T1000 (cell line): ENCODE results near the gene C14orf119.

ENCODE experiments used
- DNase-seq: peaks from one replicate; lab custom pipeline; 2025; ENCODE audit warnings: mixed read lengths; lab: John Stamatoyannopoulos, UW

Gene C14orf119

GRCh38 chr14:23109769-23110168 is 14.5 kb downstream of the C14orf119 start:
- DNase-seq: no peak

DNA sequence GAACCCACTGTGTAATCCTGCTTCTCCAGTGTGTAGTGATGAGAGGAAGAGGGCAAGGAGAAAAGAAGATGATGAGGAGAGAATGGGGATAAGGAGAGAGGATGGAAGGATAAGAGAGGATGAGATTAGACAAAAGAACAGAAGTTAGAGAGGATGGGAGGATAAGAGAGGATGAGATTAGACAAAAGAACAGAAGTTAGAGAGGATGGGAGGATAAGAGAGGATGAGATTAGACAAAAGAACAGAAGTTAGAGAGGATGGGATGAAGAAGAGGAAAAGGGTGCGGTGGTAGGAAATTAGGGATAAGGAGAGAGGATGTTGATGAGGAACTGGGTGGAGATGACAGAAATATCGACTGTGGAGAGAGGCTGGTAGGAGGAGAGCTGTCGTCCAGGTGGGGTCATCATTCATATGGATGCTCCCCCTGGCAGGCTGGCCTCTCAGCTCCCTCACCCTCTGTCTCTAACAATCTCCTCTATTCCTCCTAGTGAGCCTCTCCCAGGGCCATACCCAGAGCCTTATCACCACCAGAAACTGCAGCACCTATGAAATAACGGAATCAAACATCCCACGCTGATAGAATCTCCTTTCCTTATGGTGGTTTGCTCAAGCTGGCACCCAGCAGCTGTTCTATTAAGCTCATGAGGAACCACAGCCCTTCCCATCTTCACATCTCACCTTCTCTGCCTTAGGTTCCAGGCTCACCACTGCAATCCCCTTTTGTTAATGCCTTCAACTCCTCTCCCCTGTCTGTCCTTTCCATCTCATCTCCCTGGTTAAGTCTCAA is 15.5 kb downstream of the C14orf119 start:
- no peak for DNase-seq

GRCh38 chr14:23112359-23113178 is 17.3 kb downstream of the C14orf119 start:
- no peak for DNase-seq

- DNase-seq: no peak
These were observed 18.3 kb downstream of the C14orf119 start for GRCh38 chr14:23113431-23114119.

GRCh38 chr14:23114120-23114458 is 18.8 kb downstream of the C14orf119 start:
- DNase-seq: no peak

DNA sequence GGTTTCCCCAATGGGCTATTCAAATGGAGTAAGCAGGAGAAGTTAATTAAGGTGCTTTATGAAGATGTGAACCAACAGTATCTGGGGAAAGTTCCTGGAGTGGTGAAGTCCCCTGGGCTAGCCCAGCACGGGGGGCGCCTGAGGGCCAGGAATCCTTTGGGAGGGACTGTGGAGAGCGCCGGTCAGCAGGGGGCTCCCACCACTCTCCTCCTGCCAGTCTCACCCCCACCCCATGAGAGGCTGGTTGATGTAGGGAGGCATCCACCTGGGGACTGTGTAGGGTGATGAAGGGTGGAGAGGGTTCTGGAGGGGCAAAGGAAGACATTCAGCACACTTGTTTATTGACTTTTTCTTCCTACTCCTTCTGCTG is 19.3 kb downstream of the C14orf119 start:
- DNase-seq: no peak

DNA sequence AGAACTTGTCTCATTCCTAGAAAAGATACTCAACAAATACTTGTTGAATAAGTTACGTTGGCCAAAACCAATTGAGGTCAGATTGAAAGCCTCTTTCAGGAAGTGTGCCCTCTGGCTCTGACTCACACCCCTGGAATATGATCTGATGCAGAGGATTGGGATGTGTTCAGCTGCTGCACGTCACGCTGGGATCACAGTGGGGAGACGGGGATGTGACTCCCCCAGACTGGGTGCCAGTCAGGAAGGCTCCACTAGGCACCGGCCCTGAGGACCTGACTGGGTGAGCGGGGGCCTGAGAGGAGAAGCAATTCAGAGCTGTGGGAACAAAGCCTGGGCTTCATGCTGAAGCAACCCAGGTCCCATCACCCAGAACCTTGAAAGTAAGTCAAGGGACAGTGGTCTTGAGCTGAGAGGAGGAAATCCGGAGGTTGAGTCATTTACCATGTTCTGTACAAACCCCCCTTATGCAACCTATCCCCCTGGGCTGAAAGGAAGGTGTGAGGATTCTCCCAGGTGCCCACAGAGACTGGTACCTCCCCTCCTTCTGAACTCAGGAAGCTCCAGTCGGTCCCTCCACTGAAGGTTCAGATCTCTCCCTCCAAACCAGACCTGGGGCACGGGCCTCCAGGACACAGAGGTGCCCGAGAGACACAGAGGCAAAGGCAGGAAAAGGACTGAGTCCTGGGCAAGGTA is 19.9 kb downstream of the C14orf119 start:
- peak; percentile 69 for DNase-seq

DNA sequence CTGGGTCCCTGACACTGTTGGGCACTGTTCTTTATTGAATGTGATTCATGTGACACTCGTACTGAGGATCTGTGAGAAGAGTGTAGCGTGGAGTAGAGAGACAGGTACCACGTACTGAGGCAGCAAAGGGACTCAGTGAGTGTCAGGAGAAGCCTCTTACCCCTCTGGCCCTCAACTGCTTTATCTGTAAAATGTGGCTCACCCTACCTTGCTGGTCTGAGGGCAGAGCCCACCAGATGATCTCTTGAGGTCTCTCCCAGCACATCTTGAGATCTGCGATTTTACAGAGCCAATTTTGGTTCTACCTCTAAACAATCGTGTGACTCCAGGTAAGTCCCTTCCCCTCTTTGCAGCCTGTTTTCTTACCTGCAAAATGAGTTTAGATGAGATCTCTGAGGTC is 20.6 kb downstream of the C14orf119 start:
- DNase-seq: no peak

- no peak for DNase-seq
These were observed 22.2 kb downstream of the C14orf119 start for GRCh38 chr14:23117371-23118020.

- DNase-seq: no peak
These were observed 23.4 kb downstream of the C14orf119 start, which contains the start of gene CEBPE for GRCh38 chr14:23118506-23119362. Gene CEBPE, minus strand, starts transcription at chr14:23119255. Its CDS starts 164 bp downstream, at chr14:23119091.

DNA sequence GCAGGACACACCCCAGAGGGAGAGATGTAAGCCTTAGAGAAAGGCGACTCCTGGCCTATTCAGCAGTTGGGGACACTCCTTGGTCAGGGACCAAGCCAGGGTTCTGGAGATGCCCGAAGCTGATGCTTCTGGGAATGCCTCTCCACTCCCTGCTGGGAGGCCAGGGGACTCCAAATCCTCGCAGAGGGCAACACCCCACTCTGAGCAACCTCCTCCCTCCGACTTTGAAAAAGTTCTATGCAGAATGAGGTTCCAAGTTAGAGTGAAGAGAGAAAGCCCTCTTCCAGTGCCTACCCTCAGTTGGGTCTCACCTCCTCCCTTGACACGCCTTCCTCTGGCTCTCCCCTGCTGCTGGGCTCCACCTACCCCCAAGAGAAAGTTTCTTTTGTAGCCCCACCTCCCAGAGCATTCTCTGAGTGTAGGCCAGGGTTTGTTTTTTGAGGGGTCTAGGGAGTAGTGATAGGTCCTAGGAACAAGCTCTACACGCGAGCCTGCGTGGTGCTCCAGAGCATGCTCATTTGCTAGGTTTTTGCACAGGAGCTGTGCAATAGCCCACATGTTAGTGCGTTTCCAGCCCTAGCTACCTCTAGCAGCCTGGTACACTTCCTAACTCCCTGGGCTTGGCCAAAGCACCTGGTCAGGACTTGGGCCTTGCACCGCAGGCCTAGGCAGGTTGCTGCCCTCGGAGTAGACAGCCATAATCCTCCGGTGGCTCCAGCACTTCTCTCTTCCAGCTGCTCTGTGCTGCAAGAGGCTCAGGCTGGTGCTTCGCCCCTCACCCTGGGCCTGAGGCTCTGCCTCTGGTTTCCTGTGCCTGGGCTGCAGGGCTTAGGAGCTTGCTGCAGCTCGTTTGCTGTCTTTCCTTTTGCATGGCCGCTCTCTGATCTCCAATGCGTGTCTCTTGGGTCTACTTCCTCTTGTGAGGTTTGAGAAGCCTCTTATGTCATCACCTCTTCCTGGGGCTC is 24.3 kb downstream of the C14orf119 start:
- DNase-seq: no peak

DNA sequence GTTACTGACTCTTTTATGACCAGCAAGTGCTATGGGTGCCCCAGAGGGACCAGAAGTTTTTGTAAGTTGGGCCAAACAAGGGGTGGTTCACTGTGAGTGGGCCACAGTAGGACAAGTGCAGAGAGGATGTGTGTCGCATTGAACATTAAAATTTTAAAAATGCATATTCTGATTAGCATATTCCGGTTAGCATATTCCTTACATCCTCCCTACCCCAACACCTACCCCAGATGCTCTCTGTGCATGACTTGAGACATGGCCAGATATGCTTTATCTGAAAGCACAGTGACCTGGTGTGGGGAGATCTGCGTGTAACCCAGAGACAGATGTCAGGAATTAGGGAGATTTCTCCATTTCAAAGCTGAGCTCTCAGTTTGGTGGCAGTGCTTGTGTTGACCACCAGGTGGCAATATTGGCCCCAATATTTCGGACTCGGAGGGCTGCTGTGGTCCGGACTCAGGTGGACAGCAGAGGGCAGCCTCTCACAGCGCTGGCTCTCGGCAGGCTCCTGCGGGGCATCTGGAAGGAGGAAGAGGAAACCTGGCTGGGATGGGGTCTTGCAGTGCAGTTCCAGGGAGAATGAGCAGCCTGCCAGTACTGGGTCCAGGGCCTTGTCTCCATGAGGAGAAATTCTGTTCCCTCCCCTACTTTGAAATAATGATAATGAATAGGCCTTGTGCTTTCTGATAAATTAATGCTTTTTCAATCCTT is 25.4 kb downstream of the C14orf119 start:
- peak; percentile 81 for DNase-seq

DNA sequence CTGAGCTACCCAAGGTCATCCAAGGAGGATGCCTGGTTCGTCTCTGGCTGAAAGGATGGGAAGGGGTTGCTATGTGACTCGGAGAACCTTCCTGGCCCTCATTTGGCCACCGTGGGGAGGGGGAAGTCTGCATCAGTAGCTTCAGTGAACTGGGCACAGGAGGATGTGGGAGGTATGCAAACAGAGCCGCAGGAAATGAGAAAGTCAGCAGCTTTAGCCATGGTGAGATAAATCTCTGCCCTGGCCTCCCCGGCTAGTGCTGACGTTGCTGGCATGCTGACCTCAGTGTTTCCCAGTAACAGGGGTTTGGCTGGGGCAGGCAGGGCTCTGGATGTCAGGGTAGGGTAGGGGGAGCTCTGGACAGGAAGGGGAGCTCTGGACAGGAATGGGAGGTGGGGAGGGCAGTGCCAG is 26.1 kb downstream of the C14orf119 start:
- no peak for DNase-seq

GRCh38 chr14:23122086-23122485 is 26.8 kb downstream of the C14orf119 start:
- no peak for DNase-seq

DNA sequence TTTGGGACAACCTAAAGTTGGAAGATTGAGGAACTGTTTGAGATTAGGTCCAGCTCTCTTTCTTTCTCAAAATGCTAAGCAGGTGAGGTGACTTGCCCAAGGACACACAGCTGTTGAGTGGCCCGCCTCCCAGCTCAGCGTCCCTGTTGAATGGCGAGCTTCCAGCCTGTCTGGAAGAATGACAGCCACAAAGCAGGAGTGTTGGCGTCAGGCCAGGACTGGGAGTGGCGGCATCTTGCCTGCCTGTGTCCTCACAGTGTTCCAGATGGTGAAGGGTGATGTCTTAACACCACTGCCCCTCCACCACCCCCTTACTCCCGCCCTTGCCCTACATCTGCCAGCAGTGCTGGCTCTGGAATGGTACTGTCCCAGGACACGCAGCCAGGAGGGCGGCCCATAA is 28.1 kb downstream of the C14orf119 start:
- DNase-seq: no peak

DNA sequence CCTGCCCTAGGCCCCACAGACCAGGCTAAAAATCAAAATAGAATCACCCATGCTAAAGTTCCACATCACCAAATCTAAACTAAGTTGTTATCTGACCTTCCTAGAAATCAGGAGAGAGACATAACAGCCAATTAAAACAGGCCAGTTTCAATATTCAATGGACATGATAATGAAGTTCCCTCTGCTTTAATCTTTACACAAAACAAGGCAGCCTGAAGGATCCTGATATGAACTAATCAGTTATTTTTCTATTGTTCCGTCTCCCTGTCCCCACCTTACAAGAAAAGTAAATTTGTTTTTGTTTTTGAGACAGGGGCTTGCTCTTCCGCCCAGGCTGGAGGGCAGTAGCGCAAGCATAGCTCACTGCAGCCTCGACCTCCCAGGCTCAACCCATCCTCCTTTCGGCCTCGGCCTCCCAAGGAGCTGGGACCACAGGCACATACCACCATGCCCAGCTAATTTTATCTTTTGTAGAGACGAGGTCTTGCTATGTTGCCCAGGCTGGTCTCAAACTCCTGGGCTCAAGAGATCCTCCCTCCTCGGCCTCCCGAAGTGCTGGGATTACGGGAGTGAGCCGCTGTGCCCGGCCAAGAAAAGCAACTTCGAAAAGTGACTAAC is 29.1 kb downstream of the C14orf119 start:
- no peak for DNase-seq

DNA sequence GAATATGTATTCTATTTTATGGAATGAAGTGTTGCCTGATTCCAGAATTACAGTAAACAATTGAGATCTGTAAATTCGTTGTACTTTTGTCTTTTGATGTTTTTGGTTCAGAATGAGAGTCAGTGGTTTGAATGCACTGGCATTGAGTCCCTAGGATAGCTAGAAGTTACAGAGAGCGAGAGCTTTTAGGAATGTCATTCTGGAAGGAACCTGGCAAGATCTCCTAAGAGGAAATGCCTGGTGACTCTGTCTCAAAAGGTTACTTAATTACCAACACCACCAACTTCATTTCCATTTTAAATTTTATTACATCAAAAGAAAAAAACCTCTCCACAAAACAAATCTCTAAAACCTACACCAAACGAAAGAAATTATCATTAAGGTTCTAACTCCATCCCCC is 29.7 kb downstream of the C14orf119 start:
- no peak for DNase-seq

GRCh38 chr14:23125933-23126524 is 30.7 kb downstream of the C14orf119 start:
- no peak for DNase-seq
